Measurements from ENCODE around the gene VAV2.

- TF ChIP-seq CTCF (IDR thresholded peaks at IDR 0.05) (no peak), POLR2A (IDR thresholded peaks at IDR 0.05) (no peak)
Observed at GRCh38 chr9:133956520-133957076, 35.5 kb downstream of the VAV2 start.

Data from heart left ventricle (tissue), 13 donors.